SU-DHL-6 (cell line): ENCODE data around the gene TBC1D22A.

Source experiments
- H2AFZ ChIP-seq: fragments of 200-600 bp; sonication (generic); 2 replicates; pipeline ENCODE4 v1.6.1; 2014; ENCODE audit warnings: low read depth, mild to moderate bottlenecking, moderate library complexity, mixed read lengths, antibody characterized with exemption, low read length; ENCODE audit not compliant: severe bottlenecking
- H3F3A ChIP-seq: fragments of 200-600 bp; shearing (Covaris generic); 2 replicates; pipeline ENCODE4 v1.6.0; 2016; ENCODE audit warnings: antibody characterized with exemption, mild to moderate bottlenecking; ENCODE audit not compliant: insufficient read depth
- H3K27ac ChIP-seq: fragments of 200-600 bp; sonication (generic); 2 replicates; pipeline ENCODE4 v1.5.1; 2016; ENCODE audit warnings: low read depth, mild to moderate bottlenecking, low read length, moderate library complexity, mixed read lengths
- H3K27me3 ChIP-seq: fragments of 200-600 bp; sonication (generic), shearing (Covaris generic); 2 replicates; pipeline ENCODE4 v1.6.0; 2014; ENCODE audit warnings: mild to moderate bottlenecking, low read length
- H3K36me3 ChIP-seq: fragments of 200-600 bp; sonication (generic); 2 replicates; pipeline ENCODE4 v1.6.1; 2014; ENCODE audit warnings: mild to moderate bottlenecking, low read length, mixed read lengths
- H3K4me2 ChIP-seq: fragments of 300-600, 200-600 bp; shearing (Covaris generic), sonication (generic); 2 replicates; pipeline ENCODE4 v1.6.0; 2014; ENCODE audit warnings: low read length, low read depth, mild to moderate bottlenecking; ENCODE audit not compliant: poor library complexity, severe bottlenecking
- H3K4me3 ChIP-seq: fragments of 200-600 bp; sonication (generic); 2 replicates; pipeline ENCODE4 v1.5.1; 2014; ENCODE audit warnings: antibody characterized with exemption, low read length, mild to moderate bottlenecking, mixed read lengths; ENCODE audit not compliant: insufficient read depth, poor library complexity, severe bottlenecking
- H3K79me2 ChIP-seq: fragments of 200-600 bp; sonication (generic); 2 replicates; pipeline ENCODE4 v1.6.1; 2014; ENCODE audit warnings: mild to moderate bottlenecking, low read length, moderate library complexity; ENCODE audit not compliant: insufficient read depth
- H3K9ac ChIP-seq: fragments of 200-600 bp; sonication (generic); 2 replicates; pipeline ENCODE4 v1.7.0; 2014; ENCODE audit warnings: mild to moderate bottlenecking, low read length
- H3K9me2 ChIP-seq: fragments of 200-600 bp; sonication (generic); replicated peaks from 2 replicates; pipeline ENCODE4 v1.6.1; 2014; ENCODE audit warnings: low read length; ENCODE audit not compliant: insufficient read depth
- H3K9me3 ChIP-seq: fragments of 200-600 bp; sonication (generic); 2 replicates; pipeline ENCODE4 v1.6.1; 2014; ENCODE audit warnings: low read length, mixed read lengths; ENCODE audit not compliant: insufficient read depth
- H4K20me1 ChIP-seq: fragments of 200-600 bp; sonication (generic); 2 replicates; pipeline ENCODE4 v1.6.1; 2014; ENCODE audit warnings: low read depth, mild to moderate bottlenecking, antibody characterized with exemption, low read length, moderate library complexity, mixed read lengths
- CTCF ChIP-seq: fragments of 200-600 bp; sonication (generic); IDR thresholded peaks from one replicate; pipeline ENCODE4 v1.5.1; 2017; ENCODE audit warnings: antibody characterized with exemption, mild to moderate bottlenecking, low read length, moderate library complexity; ENCODE audit not compliant: insufficient read depth, poor library complexity, severe bottlenecking
- EZH2phosphoT487 ChIP-seq: fragments of 200-600 bp; sonication (generic), shearing (Covaris generic); conservative IDR thresholded peaks from 2 replicates; pipeline ENCODE4 v1.6.1; 2018; ENCODE audit warnings: mild to moderate bottlenecking, antibody characterized with exemption, low read length, moderate library complexity, mixed read lengths

TBC1D22A gene

GRCh38 chr22:46894851-46895640 is 132.6 kb downstream of the TBC1D22A start:
- Histone ChIP-seq H3K79me2 (no peaks in the 10 kb centered on the region; the same call in 1 of the 2 replicates), H3K9me3 (no peaks in the 10 kb centered on the region), H3K27me3 (no peaks in the 10 kb centered on the region), H2AFZ (no peak overlapping the region), H3K9me2 (no peaks in the 10 kb centered on the region), H3K27ac (no peak overlapping the region), H3F3A (no peaks in the 10 kb centered on the region; the same call in 1 of the 2 replicates), H3K36me3 (peaks cover 4% of the 10 kb centered on the region; the same call in 1 of the 2 replicates), H3K9ac (no peak overlapping the region), H3K4me3 (no peak overlapping the region), H4K20me1 (no peaks in the 10 kb centered on the region; the same call in 1 of the 2 replicates), H3K4me2 (no peak overlapping the region)
- no peak for TF ChIP-seq EZH2phosphoT487
- no peak for TF ChIP-seq CTCF

GRCh38 chr22:46895753-46896152 is 133.3 kb downstream of the TBC1D22A start:
- Histone ChIP-seq H3K4me2 (no peak overlapping the region), H3K9me2 (no peaks in the 10 kb centered on the region), H3K4me3 (no peak overlapping the region), H3K27ac (no peak overlapping the region), H4K20me1 (no peaks in the 10 kb centered on the region; the same call in 1 of the 2 replicates), H3K9ac (no peak overlapping the region), H3K79me2 (no peaks in the 10 kb centered on the region; the same call in 1 of the 2 replicates), H3K9me3 (no peaks in the 10 kb centered on the region), H3F3A (no peaks in the 10 kb centered on the region; the same call in 1 of the 2 replicates), H2AFZ (no peak overlapping the region), H3K36me3 (peaks cover 4% of the 10 kb centered on the region; the same call in 1 of the 2 replicates), H3K27me3 (no peaks in the 10 kb centered on the region)
- TF ChIP-seq CTCF: no peak
- no peak for TF ChIP-seq EZH2phosphoT487

- H4K20me1 ChIP-seq: no peaks in the 10 kb centered on the region
- no peak overlapping the region for H2AFZ ChIP-seq
- no peaks in the 10 kb centered on the region for H3K27me3 ChIP-seq
- no peaks in the 10 kb centered on the region; the same call in 1 of the 2 replicates for H3F3A ChIP-seq
- H3K9ac ChIP-seq: no peak overlapping the region
- no peaks in the 10 kb centered on the region for H3K9me3 ChIP-seq
- H3K27ac ChIP-seq: no peak overlapping the region
- no peaks in the 10 kb centered on the region for H3K9me2 ChIP-seq
- H3K79me2 ChIP-seq: no peaks in the 10 kb centered on the region; the same call in 1 of the 2 replicates
- peaks cover 4% of the 10 kb centered on the region; the same call in 1 of the 2 replicates for H3K36me3 ChIP-seq
- no peak overlapping the region for H3K4me3 ChIP-seq
- H3K4me2 ChIP-seq: no peak overlapping the region
- TF ChIP-seq CTCF (no peak), EZH2phosphoT487 (no peak)
These were observed 133.7 kb downstream of the TBC1D22A start for GRCh38 chr22:46896166-46896565.
